Activated CD4-positive, alpha-beta T cell treated with anti-CD3 and anti-CD28 coated beads for 24 hours (primary cell): ENCODE data around the gene CNN3.
"Not testable (repeated sequence)": the region's sequence is repeated elsewhere in the genome, so short reads cannot be mapped to it uniquely, and the experiment has no call there.

ENCODE experiments used
- DNase-seq, 2 donors: peaks; one replicate each; pipeline ENCODE4 v3.0.0-alpha.2; 2020; ENCODE audit warnings: low read depth in 2 of 2

Gene CNN3

DNA sequence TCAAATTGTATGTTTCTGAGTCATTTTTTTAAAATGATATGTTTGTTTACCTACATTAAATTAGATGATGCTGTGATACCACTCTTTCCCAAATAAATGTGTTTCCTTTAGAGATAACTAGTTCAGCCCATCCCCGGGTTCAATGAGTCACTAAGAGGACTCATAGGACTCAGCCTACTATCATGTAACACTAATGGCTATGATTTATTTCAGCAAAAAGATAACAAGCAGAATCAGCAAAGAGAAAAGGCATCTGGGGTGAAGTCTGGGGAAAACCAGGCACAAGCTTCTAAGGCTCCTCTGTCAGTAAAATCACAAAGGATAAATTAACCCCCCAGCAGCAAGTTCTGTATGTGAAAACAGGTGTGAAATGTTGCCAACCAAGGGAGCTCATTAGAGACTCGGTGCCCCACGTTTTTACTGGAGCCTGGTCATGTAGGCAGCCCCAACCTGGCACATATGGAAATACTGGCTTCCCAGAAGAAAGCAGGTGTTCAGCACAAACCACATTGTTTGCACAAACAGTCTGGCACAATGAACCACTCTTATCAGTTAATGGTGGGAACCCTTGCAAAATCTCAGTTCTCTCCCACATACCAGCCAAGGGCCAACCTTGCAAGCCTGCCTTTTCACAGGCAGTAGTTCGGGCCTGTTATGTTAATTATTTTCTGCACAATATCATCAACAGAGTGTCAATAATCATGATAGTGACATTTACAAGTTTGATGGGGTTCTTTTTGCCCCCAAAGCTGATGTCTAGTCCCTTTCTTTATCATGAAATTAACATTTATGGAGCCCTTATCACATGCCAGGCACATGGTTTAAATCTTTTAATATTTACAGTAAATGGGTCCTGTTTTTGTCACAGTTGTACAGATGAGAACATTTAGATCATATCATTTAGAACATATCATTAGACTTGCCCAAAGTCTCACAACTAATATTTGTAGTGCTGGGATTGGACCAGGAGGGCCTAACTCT lies 23.1 kb upstream of the CNN3 start:
- no peak for DNase-seq

GRCh38 chr1:94947437-94947836 lies 20.5 kb upstream of the CNN3 start:
- no peak for DNase-seq

GRCh38 chr1:94946886-94947285 lies 20.0 kb upstream of the CNN3 start:
- DNase-seq, result no peak

- DNase-seq, result no peak
These were observed 15.5 kb upstream of the CNN3 start for GRCh38 chr1:94942171-94943128.

DNA sequence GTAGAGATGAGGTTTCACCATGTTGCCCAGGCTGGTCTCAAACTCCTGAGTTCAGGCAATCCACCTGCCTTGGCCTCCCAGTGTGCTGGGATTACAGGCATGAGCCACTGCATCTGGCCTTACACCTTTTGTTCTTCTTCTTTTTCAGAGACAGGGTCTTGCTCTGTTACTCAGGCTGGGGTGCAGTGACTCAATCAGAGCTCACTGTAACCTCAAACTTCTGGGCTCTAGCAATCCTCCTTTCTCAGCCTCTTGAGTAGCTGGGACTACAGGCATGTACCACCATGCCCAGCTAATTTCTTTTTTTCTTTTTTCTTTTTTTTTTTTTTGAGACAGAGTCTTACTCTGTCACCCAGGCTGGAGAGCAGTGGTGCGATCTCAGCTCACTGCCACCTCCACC lies 14.6 kb upstream of the CNN3 start:
- not testable (repeated sequence) for DNase-seq

- DNase-seq, result no peak
These were observed 13.8 kb upstream of the CNN3 start for GRCh38 chr1:94940738-94941137.

- DNase-seq, result no peak
These were observed 10.9 kb upstream of the CNN3 start for GRCh38 chr1:94937820-94938219.

- no peak for DNase-seq
These were observed 10.1 kb upstream of the CNN3 start for GRCh38 chr1:94936861-94937620.

GRCh38 chr1:94935476-94935875 lies 8.6 kb upstream of the CNN3 start:
- DNase-seq, result no peak

DNA sequence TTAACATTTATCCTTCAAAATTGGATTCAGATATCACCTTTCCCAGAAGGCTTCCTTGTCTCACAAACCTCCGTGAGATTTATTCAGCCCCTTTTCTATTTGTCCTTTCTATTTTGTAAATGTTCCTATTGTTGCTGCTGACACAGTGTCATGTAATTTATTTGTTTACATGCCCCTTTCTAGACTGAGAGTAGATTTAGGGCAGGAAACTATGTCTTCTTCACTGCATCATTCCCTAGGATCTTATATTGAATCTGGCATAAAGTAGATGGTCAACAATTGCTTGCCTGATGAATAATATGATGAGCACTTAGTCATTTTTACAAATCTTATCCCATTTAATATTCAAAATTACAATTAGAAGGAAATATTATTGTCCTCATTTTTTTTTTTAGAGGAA lies 8.1 kb upstream of the CNN3 start:
- DNase-seq, result no peak

GRCh38 chr1:94934551-94934950 lies 7.6 kb upstream of the CNN3 start:
- DNase-seq, result no peak

GRCh38 chr1:94931254-94931841 lies 4.4 kb upstream of the CNN3 start:
- no peak for DNase-seq

- no peak for DNase-seq
These were observed 2.7 kb upstream of the CNN3 start for GRCh38 chr1:94929351-94930217.

DNA sequence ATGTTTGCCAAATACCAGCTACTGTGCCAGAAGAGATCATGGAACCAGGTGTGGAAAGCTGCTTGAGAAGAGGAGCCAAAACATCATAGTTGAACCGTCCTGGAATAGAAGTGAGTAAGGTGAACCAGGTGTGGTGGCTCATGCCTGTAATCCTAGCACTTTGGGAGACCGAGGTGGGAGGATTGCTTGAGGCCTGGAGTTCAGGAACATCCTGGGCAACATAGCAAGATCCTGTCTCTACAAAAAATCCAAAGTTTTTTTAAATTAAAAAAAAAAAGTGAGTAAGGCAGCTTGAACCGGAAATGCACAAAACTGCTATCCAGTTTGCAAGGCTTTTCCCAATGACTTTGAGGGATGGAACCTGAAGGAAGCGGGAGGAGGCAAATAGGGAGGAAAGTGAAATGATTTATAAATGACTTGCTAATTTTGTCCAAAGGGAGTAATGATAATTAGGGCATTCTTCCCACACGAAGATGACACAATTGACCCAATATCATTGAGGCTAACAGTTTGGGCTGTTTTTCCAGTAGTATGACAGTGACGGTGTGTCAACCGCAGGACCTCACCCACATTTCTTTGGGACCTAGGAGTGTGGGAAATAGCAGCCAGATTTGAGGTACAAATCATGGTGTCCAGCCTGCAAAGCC lies 1.5 kb upstream of the CNN3 start:
- no peak for DNase-seq

DNA sequence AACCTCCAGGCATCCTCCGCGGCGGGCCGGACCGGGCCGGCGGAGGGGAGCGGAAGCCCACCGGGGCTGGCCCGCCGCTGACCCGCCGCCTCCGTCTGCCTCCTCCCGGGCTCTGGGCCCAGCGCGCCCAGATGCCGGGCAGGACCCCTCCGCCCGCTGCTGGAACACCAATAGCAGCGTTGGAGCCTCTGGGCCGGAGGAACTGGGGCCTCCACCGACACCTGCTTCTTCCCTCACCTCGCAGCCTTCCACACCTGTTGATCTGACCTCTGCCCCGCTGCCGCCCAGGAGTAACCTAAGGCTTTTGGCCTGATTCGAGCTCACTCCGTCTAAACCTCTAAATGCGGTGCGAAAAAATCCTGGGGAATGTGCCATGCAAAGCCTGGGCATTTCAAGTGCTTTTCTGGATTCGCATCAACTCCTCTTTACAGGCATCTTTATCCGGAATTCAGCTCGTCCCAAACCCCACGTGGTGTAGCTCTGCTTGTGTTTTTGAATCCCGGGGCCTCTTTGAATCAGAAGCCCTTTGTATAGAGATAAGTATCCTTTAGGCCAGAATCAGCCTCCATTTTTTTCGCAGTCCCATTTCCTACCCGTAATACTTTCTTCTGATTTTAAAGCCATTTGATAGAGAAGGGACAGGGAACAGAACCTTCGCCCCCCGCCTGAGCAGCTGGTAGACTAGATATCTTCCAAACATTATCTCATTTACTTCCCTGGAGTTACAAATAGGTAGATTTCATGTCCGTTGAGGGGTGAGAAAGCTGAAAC lies 680 bp upstream of the CNN3 start:
- no peak for DNase-seq

GRCh38 chr1:94926126-94926914 lies 590 bp downstream of the CNN3 start:
- DNase-seq, result peak in 1 of 2 donors; percentile 8

DNA sequence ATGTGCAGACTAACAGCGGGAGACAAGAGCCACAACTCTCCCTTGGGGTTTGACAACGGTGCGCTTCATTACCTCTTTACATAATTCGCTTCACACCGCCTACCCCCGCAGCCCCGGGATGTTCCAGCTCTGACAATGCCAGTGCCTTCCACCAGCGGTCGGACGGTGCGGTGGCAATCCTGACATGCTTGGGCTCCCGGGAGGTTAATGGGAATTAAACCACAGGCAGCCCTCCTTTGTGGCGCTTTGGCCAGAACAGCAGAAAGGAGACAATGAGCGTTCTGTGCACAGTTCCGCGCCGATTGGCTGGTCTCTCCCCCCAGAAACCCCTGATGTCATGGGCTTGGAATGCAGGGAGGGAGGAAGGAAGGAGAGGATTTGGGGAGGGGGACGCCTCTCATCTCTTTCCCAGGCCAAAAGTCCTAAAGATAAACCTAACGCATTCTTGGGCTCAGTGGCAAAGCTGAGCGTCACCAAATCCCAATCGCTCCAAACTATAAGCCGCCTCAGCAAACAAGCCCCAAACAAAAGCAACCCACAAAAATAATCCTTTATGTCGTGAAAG lies 1.3 kb downstream of the CNN3 start:
- no peak for DNase-seq

GRCh38 chr1:94925004-94925403 lies 1.9 kb downstream of the CNN3 start:
- DNase-seq, result no peak
